CD4-positive, alpha-beta T cell treated with Interleukin-4 for 4 hours (primary cell): ENCODE measurements around the gene ZNF516.

Source experiments
- DNase-seq: peaks from one replicate; pipeline ENCODE4 v3.0.0-alpha.2; 2020

The ZNF516 gene

DNA sequence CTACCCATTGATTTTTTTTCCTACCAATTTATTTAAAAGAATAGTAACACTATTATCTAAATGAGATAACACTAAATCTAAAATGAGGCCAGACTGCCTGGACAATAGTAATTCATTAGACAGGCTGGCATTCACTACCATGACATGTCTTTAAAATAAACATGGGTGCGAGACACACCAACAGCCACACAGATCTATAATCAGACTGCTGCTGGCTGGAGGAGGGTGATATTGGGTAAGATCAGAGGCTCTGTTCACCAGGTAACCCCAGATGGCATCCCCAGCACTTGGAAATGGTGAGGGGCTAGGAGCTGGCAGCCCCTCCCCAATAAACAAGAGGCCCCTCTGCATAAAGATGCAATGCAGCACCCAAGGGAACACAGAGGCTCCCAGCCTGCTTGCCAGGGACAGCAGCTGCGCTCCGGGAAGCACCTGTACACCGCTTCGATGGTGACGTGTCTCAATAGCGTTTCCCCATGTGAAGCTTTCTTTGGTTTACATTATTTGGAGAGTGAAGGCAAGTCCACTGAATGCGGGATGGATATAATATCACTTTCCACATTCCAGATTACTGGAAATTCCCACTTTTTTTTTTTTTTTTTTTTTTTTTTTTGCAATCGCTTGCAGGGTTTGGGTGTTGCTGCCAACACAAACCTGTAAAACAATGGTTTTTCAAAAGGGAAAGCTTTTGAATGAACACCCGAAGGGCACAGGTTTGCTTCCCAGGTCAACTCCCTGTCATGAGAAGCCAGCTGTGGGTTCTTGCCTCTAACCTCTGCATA, 159.0 kb downstream of the ZNF516 start:
- no peak for DNase-seq

DNA sequence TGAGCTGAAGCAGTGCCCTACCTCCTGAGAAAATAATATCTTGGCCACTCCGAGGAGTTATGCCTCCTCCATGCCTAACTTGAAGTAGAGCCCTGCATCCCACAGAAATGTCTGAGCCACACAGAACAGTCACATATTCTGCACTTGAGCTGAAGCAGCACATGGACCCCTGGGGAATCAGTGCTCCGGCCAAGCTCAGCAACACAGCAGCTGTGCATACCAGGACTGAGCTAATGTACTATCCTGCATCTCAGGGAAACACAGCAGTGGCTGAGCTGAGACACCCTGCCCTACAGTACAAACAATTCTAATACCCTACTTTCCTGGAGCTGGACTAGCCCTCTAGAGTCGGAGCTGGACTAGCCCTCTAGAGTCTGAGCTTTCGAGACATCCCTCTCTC, 166.9 kb downstream of the ZNF516 start:
- no peak for DNase-seq

DNA sequence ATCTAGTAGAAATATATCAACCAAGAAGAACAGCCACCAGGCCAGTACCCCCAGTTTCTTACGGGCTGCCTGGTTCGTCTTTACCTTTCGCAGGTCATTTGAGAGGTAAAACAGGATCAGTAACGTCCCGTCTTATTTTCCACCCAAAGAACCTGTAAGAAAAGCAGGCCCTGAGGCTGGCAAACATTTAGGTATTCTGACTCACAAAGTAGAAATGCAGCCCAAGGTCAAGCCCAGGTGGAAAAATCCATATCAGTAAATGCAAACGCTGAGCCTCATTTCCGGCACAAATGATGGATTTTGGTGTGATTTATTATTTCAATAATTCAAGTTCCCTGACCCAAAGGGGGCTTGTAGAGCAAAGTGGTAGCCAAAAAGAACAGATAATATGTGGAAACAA, 171.2 kb downstream of the ZNF516 start:
- DNase-seq = no peak

DNA sequence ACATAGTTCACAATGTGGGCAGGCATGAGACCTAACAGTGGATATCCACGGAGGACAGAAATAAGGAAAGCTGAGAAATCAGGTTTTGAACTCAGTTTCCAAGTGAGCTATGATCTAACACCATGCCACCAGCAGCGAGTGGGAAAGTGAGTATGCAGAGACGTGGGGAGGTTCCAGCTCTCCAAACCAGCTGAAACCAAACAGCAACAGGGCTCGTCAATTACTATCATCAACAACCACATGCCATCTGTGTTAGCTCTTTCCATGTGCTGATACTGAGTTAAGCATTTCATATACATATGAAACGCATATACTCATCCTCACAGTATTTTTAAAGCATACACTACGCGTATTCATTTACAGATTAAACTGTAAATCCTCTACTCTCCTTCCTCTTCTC, 172.4 kb downstream of the ZNF516 start:
- DNase-seq = no peak

DNA sequence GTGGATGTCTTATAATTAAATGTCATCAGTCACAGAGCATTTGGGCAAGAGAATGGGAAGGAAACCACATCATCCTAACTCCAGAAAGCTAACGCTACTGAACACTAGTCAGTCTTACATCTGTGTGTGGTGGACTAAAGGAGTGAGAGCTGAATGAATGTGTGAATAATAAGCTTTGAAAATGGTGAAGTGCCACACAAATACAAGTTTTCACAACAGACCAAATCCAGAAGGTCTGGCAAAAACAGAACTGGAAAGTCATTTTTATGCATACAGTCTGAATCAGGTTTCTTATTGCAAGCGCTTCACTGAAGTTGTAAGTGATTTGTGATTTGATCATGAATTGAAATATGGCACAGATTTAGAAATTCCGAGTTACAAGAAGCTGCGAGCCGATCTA, 175.7 kb downstream of the ZNF516 start:
- no peak for DNase-seq

DNA sequence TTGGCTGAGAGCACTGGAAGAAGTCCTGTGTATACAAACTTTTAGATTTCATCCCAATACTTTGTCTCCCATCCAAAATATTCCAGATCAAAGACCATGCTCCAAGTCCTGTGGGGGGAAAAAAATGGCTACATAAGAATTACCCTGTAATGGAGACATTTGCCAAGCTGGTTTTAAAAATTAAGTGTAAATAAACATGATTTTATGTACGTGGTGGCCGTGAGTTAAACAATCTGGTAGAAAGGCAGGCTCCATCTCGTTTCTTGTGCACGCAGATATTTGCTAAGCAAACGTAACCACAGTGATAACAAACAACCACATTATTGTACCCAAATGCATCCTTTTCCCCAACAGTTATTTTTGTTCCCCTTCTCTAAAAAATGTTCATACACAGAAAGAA, 176.4 kb downstream of the ZNF516 start:
- no peak for DNase-seq

DNA sequence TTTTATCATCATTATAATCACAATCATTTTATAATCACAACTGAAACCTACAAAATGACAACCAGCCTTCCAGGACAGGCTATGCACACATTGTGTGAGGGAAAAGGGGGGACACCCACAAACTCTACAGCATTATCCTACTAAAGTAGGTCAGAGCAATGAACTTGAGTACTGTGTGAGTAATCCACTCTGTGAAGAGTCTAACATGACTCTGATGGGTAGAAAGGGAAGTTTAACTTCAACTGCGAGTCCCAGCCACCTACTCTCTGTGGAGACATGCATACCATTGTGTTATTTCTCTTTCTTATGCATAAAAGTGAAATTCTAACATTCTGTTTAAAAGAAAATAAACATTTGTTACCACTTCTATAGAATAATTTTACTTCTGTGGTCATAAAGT, 177.9 kb downstream of the ZNF516 start:
- DNase-seq = no peak

DNA sequence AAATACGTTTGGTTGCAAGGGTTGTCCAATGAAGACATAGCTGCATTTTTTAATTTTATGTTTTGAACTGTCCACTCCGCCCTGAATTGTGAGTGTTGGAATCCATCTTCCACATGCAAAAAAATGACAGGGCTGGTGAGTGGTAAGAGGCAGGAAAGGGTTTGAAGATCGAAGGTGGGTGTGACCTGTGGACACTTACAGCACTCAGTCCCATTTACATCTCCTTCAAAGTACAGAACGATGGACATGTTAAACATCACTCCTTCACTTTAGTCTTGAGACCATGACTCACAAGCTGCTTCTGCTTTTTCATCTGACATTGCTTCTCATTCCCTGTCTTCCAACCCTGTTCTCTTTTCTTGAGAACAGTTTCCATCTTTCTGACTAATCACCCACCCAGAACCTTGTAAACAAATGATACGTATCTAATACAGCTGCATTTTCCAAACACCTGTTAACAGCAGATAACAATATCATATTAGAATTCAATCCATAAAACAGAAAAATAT, 179.3 kb downstream of the ZNF516 start:
- no peak for DNase-seq

DNA sequence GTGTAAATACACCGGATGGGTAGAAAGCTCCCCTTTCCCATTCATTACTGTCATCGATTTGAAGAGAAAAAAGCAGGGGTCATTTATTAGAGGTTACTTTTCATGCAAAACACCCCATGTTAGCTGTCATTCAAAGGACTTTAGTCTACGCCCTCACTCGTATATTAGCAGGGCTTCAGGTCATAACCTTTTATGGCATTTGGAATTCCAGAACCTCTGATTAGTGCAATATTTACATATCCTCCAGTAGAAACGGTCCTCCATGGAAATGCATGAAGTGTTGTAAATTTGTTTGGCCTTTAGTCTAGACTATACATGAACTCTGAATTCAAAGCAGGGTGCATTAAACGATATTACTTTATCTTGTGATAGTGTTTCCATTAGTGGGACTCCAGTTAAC, 180.5 kb downstream of the ZNF516 start:
- no peak for DNase-seq

DNA sequence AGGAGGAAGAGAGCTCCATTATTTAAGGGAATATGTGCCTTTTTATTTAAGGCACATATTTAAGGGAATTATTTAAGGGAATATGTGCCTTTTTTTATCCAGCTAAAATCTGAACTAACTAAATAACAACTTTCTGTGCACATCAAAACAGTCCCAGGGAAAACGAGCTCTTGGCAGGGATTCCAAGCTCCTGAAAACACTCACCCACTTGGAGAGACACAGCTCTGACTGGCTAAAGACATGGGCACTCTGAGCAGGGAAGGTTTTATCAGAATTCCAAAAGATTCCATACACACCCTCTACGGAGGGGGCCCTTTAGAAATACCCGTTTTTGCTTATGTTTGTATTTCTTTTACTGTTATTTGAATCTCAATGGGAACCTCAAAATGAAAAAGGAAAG, 181.0 kb downstream of the ZNF516 start:
- no peak for DNase-seq
